Measurements from ENCODE around the gene TMEM171. TPM values are rescaled to one million over a fixed set of nuclear protein-coding genes. Genes with fewer than 3 reads are reported as not detected.

The TMEM171 gene
- total and polyA plus RNA-seq, 9 of the 15 experiments (the other 6 are each of a cell fraction or from before 2014, with no cell fraction given): 0.08 TPM; not detected in 8

- H3K4me2 ChIP-seq (ENCODE audit: insufficient read depth, low read length): no peak overlapping the region
- POLR2A ChIA-PET: interaction anchor here (0.6 to 0.7 kb wide), 2 partner anchors 436 to 1402 kb away, joined by 3 read pairs; no protein-coding TSS in a partner anchor
- intact Hi-C loops (cut with micrococcal nuclease): no loop called here
- WGBS (ENCODE audit: insufficient coverage, low coverage, missing lambda C conversion rate): 3% methylated on average over 5 of the region's 5 CpGs
- peaks cover 3% of the 10 kb centered on the region for H3K9me1 ChIP-seq (ENCODE audit: control insufficient read depth, insufficient read depth, low read length)
- no peak overlapping the region for H3K9ac ChIP-seq (ENCODE audit: insufficient read depth in 1 of 2, low read depth in 2 of 2, low read length in 2 of 2)
- no peak overlapping the region for H3K4me3 ChIP-seq
- in situ Hi-C loops (cut with MboI): no loop called here
- no peak overlapping the region for H2AFZ ChIP-seq (ENCODE audit: low read depth, low read length)
- H3K27me3 ChIP-seq (ENCODE audit: control insufficient read depth in 2 of 2, insufficient read depth in 2 of 2, low read length in 2 of 2): peaks cover 35 to 43% of the 10 kb centered on the region in 2 experiments
- no peak overlapping the region for H3K27ac ChIP-seq (ENCODE audit: extremely low read depth, low read depth, low read length)
- FAIRE-seq (no peak), ATAC-seq (no peak), DNase-seq (ENCODE audit: extremely low read depth in 1 of 4, low spot score in 3 of 4) (no peak)
- 0 out of 2 replicates have a peak, but pooled peaks cover 5% of the 10 kb centered on the region for H4K20me1 ChIP-seq (replicated peaks; ENCODE audit: control insufficient read depth, insufficient read depth, low read length)
- BruUV-seq (replicated peaks): no TSS peak
- no peaks in the 10 kb centered on the region for H3K9me3 ChIP-seq (replicated peaks; ENCODE audit: control insufficient read depth, insufficient read depth, low read depth, low read length)
- no peaks in the 10 kb centered on the region for H3K36me3 ChIP-seq (ENCODE audit: control insufficient read depth, insufficient read depth, low read length)
- CTCF ChIA-PET (ENCODE audit: low intra/inter-chr PET ratio): no interaction called here
- no peaks in the 10 kb centered on the region for H3K4me1 ChIP-seq (replicated peaks in 1 of 2; ENCODE audit: control insufficient read depth in 2 of 2, insufficient read depth in 2 of 2, low read length in 2 of 2)
- no peaks in the 10 kb centered on the region for H3K79me2 ChIP-seq (ENCODE audit: control insufficient read depth, insufficient read depth, low read length)
- no peak for TF ChIP-seq ZNF75A (CRISPR knock-in tag; IDR thresholded peaks at IDR 0.05)
- no peak for TF ChIP-seq TBL1XR1 (IDR thresholded peaks at IDR 0.05; ENCODE audit: low read length in 2 of 2)
- TF ChIP-seq, protein P1, sequence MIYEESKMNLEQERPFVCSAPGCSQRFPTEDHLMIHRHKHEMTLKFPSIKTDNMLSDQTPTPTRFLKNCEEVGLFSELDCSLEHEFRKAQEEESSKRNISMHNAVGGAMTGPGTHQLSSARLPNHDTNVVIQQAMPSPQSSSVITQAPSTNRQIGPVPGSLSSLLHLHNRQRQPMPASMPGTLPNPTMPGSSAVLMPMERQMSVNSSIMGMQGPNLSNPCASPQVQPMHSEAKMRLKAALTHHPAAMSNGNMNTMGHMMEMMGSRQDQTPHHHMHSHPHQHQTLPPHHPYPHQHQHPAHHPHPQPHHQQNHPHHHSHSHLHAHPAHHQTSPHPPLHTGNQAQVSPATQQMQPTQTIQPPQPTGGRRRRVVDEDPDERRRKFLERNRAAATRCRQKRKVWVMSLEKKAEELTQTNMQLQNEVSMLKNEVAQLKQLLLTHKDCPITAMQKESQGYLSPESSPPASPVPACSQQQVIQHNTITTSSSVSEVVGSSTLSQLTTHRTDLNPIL (CRISPR knock-in tag; IDR thresholded peaks at IDR 0.05): no peak
- no peak for TF ChIP-seq KDM2B (CRISPR knock-in tag; IDR thresholded peaks at IDR 0.05)
- no peak for TF ChIP-seq NFE2L1 (tag; IDR thresholded peaks at IDR 0.05; ENCODE audit: borderline replicate concordance, low read depth)
- no peak for TF ChIP-seq CBX5 (IDR thresholded peaks at IDR 0.05; ENCODE audit: borderline replicate concordance, low read depth)
- no peak for TF ChIP-seq ZNF41 (CRISPR knock-in tag; conservative IDR thresholded peaks at IDR 0.05)
- no peak for TF ChIP-seq DMBX1 (CRISPR knock-in tag; IDR thresholded peaks at IDR 0.05; ENCODE audit: borderline replicate concordance)
- no peak for TF ChIP-seq ZMIZ1 (IDR thresholded peaks at IDR 0.05; ENCODE audit: low read depth in 2 of 2, low read length in 2 of 2)
- TF ChIP-seq, protein P2, sequence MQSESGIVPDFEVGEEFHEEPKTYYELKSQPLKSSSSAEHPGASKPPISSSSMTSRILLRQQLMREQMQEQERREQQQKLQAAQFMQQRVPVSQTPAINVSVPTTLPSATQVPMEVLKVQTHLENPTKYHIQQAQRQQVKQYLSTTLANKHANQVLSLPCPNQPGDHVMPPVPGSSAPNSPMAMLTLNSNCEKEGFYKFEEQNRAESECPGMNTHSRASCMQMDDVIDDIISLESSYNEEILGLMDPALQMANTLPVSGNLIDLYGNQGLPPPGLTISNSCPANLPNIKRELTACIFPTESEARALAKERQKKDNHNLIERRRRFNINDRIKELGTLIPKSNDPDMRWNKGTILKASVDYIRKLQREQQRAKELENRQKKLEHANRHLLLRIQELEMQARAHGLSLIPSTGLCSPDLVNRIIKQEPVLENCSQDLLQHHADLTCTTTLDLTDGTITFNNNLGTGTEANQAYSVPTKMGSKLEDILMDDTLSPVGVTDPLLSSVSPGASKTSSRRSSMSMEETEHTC (IDR thresholded peaks at IDR 0.05): no peak
- TF ChIP-seq TSC22D4 (tag; IDR thresholded peaks at IDR 0.05): no peak
- TF ChIP-seq RFX5 (IDR thresholded peaks at IDR 0.05; ENCODE audit: low read depth, low read length): no peak
- TF ChIP-seq SMAD1 (IDR thresholded peaks at IDR 0.05; ENCODE audit: low read depth, low read length, partially characterized antibody): no peak
- TF ChIP-seq ZNF146 (CRISPR knock-in tag; IDR thresholded peaks at IDR 0.05; ENCODE audit: unreplicated experiment): no peak
- TF ChIP-seq, protein P3, sequence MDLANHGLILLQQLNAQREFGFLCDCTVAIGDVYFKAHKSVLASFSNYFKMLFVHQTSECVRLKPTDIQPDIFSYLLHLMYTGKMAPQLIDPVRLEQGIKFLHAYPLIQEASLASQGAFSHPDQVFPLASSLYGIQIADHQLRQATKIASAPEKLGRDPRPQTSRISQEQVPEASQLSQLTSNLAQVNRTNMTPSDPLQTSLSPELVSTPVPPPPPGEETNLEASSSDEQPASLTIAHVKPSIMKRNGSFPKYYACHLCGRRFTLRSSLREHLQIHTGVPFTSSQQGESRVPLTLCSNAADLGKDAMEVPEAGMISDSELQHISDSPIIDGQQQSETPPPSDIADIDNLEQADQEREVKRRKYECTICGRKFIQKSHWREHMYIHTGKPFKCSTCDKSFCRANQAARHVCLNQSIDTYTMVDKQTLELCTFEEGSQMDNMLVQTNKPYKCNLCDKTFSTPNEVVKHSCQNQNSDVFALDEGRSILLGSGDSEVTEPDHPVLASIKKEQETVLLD (IDR thresholded peaks at IDR 0.05): no peak
Observed at GRCh38 chr5:73151766-73152410, 31.5 kb downstream of the TMEM171 start.
